Osteoblast (primary cell): ENCODE measurements around the gene ZNF135. TPM values are rescaled to one million over a fixed set of nuclear protein-coding genes. Genes with fewer than 3 reads are reported as not detected.

Source experiments
- DNase-seq: peaks from one replicate; pipeline ENCODE4 v3.0.0; 2011; ENCODE audit warnings: low spot score, mixed read lengths; ENCODE audit not compliant: insufficient read length; ENCODE audit errors: missing footprints
- H2AFZ ChIP-seq: 2 replicates; pipeline ENCODE4 v1.6.0; 2011; ENCODE audit warnings: mild to moderate bottlenecking, low read length
- H3K27ac ChIP-seq: 2 replicates; pipeline ENCODE4 v1.5.1; 2011; ENCODE audit warnings: mild to moderate bottlenecking, low read depth, low read length, moderate library complexity
- H3K27me3 ChIP-seq: 2 replicates; pipeline ENCODE4 v1.6.0; 2012; ENCODE audit warnings: mild to moderate bottlenecking, control low read depth, inconsistent platforms, low read length, moderate library complexity; ENCODE audit not compliant: insufficient read depth
- H3K36me3 ChIP-seq: 2 replicates; pipeline ENCODE4 v1.5.1; 2011; ENCODE audit warnings: mild to moderate bottlenecking, low read length, control low read depth, moderate library complexity; ENCODE audit not compliant: insufficient read depth
- H3K4me1 ChIP-seq: 2 replicates; pipeline ENCODE4 v1.5.1; 2011; ENCODE audit warnings: mild to moderate bottlenecking, low read length, control low read depth, moderate library complexity; ENCODE audit not compliant: insufficient read depth
- H3K4me2 ChIP-seq: 2 replicates; pipeline ENCODE4 v1.6.0; 2011; ENCODE audit warnings: mild to moderate bottlenecking, low read length; ENCODE audit not compliant: insufficient read depth
- H3K4me3 ChIP-seq: fragments of 200-600 bp; sonication (generic); 3 replicates; pipeline ENCODE4 v1.5.1; 2012; ENCODE audit warnings: mild to moderate bottlenecking, low read length, inconsistent platforms; ENCODE audit not compliant: insufficient read depth
- H3K79me2 ChIP-seq: 2 replicates; pipeline ENCODE4 v1.6.0; 2012; ENCODE audit warnings: mild to moderate bottlenecking, low read length, control low read depth, inconsistent platforms; ENCODE audit not compliant: insufficient read depth
- H3K9me3 ChIP-seq: 2 replicates; pipeline ENCODE4 v1.5.1; 2011; ENCODE audit warnings: low read depth, low read length, control low read depth
- H4K20me1 ChIP-seq: 2 replicates; pipeline ENCODE4 v1.6.0; 2012; ENCODE audit warnings: mild to moderate bottlenecking, low read length, control low read depth; ENCODE audit not compliant: insufficient read depth
- CTCF ChIP-seq: IDR thresholded peaks from 2 replicates; pipeline ENCODE4 v1.5.1; 2011; ENCODE audit warnings: mild to moderate bottlenecking, low read depth, low read length, moderate library complexity; ENCODE audit errors: extremely low read depth
- total RNA-seq: library from RNA; depleted of rRNA; stranded (reverse); fragments of >200 nt; gene quantifications from 2 replicates; pipeline ENCODE4 v1.2.3, GENCODE V29; 2012

Gene ZNF135
- total RNA-seq, 1 donor, result 6.5 TPM

GRCh38 chr19:58086825-58087710 lies 28.0 kb downstream of the ZNF135 start:
- no peak overlapping the region for H3K4me3 ChIP-seq
- peaks cover 9% of the 10 kb centered on the region for H3K9me3 ChIP-seq
- no peak overlapping the region for H3K27ac ChIP-seq
- no peaks in the 10 kb centered on the region for H3K79me2 ChIP-seq
- H3K27me3 ChIP-seq, result no peaks in the 10 kb centered on the region
- TF ChIP-seq CTCF, result no peak
- H3K36me3 ChIP-seq, result peaks cover 23% of the 10 kb centered on the region
- no peak overlapping the region for H3K4me2 ChIP-seq
- peak; percentile 55 for DNase-seq
- H2AFZ ChIP-seq, result no peak overlapping the region
- H4K20me1 ChIP-seq, result no peaks in the 10 kb centered on the region
- no peaks in the 10 kb centered on the region for H3K4me1 ChIP-seq

- H3K9me3 ChIP-seq, result peaks cover 8% of the 10 kb centered on the region
- no peak overlapping the region for H2AFZ ChIP-seq
- no peaks in the 10 kb centered on the region for H3K27me3 ChIP-seq
- peaks cover 2% of the 10 kb centered on the region for H3K79me2 ChIP-seq
- peak; percentile 10 for DNase-seq
- TF ChIP-seq CTCF, result no peak
- no peaks in the 10 kb centered on the region for H3K4me1 ChIP-seq
- peaks cover 23% of the 10 kb centered on the region for H3K36me3 ChIP-seq
- H3K4me3 ChIP-seq, result no peak overlapping the region
- no peak overlapping the region for H3K4me2 ChIP-seq
- H3K27ac ChIP-seq, result no peak overlapping the region
- H4K20me1 ChIP-seq, result no peaks in the 10 kb centered on the region
Observed at GRCh38 chr19:58088521-58089052, 29.5 kb downstream of the ZNF135 start.

- Histone ChIP-seq H3K36me3 (peaks cover 17% of the 10 kb centered on the region), H2AFZ (no peak overlapping the region), H3K4me1 (no peaks in the 10 kb centered on the region), H3K9me3 (peaks cover 2% of the 10 kb centered on the region), H3K27me3 (no peaks in the 10 kb centered on the region), H4K20me1 (no peaks in the 10 kb centered on the region), H3K4me3 (no peak overlapping the region), H3K27ac (no peak overlapping the region), H3K4me2 (no peak overlapping the region), H3K79me2 (peaks cover 2% of the 10 kb centered on the region)
- TF ChIP-seq CTCF, result no peak
- DNase-seq, result peak; percentile 21
Observed at GRCh38 chr19:58089846-58090245, 30.8 kb downstream of the ZNF135 start.

- no peaks in the 10 kb centered on the region for H4K20me1 ChIP-seq
- H3K79me2 ChIP-seq, result peaks cover 18% of the 10 kb centered on the region
- no peaks in the 10 kb centered on the region for H3K4me1 ChIP-seq
- no peak overlapping the region for H3K4me2 ChIP-seq
- H3K36me3 ChIP-seq, result peaks cover 8% of the 10 kb centered on the region
- no peak for TF ChIP-seq CTCF
- peaks cover 4% of the 10 kb centered on the region for H3K9me3 ChIP-seq
- no peak overlapping the region for H3K27ac ChIP-seq
- DNase-seq, result peak; percentile 78
- H3K27me3 ChIP-seq, result no peaks in the 10 kb centered on the region
- no peak overlapping the region for H3K4me3 ChIP-seq
- H2AFZ ChIP-seq, result no peak overlapping the region
Observed at GRCh38 chr19:58091251-58091995, 32.3 kb downstream of the ZNF135 start.
